ENCODE results near the gene IFT43.

Gene IFT43

DNA sequence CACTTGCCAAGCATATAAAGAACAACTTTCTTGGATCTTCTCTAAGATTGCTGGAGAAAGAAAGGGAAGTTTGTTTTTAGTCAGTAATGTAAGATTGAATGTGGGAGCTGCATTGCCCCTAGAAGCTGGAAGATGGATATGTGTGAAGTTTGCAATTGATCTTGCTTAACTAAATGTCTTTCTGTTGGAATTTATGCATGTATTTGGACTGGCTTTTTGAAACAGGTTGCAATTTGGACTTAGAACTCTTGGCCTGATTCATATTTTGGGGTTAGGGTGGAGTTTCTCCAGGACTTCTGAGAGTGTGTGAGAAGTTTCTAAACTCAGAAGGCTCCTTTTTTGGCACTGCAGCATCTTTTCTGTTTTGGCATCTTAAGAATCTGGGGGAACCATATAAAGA lies 26.4 kb downstream of the IFT43 start:
- in situ Hi-C loops (cut with MboI; ENCODE audit: low sequenced_read_pairs), result no loop called here

DNA sequence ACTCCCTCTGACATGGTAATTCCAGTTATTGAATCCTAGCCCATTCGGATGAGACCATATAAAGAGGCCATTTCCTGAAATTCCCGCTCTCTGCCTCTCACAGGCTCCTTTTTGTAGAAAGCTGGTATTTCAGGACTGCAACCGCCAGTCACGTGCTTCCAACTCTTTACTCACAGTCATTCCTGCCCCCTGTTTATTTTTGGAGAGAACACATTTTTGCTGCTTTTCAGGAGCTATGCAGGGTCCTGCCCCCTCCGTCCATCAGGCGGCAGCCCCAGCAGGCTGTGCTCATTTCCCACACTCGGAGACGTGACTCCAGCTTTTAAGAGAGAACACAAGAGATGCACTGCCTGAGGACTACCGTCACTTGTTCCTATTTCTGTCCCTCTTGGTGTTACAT lies 26.8 kb downstream of the IFT43 start:
- in situ Hi-C loops (cut with MboI; ENCODE audit: low sequenced_read_pairs), result no loop called here

- in situ Hi-C loops (cut with MboI; ENCODE audit: low sequenced_read_pairs), result no loop called here
Measured at GRCh38 chr14:76015191-76015590, 29.6 kb downstream of the IFT43 start.

DNA sequence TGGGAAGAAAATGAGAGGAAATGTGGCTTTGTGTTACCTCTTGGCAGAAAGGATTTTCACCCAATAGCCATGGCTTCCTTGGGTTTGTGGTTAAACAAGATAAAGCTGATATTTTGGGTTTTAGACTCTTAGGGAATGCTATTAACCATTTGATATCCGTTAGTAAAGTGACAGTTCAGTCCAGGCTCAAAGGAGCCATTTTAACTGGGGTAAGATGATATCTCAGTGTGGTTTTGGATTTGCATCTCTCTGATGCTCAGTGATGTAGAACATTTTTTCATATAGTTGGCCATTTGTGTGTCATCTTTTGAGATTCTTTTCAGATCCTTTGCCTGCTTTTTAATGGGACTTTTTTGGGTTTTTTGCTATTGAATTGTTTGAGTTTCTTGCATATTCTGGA lies 30.1 kb downstream of the IFT43 start:
- in situ Hi-C loops (cut with MboI; ENCODE audit: low sequenced_read_pairs), result no loop called here

GRCh38 chr14:76019676-76020075 lies 34.1 kb downstream of the IFT43 start:
- in situ Hi-C loops (cut with MboI; ENCODE audit: low sequenced_read_pairs), result no loop called here

DNA sequence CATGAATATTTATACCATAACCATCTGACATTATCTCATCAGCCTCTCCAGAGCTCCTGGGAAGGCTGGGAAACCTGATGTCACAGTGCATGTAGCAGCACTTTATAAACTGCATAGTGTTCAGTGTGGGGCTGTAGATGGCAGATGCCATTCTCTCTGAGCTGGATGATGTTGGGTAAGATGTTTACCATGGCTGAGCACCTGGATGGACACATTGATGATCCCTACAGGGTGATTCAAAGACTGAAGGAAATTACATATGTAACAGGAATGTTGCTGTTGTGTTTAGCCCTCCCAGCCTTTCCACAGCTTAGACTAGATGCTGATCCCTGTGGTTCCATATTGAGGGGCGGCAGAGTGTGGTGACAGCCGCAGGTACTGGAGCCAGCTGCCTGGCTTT lies 37.4 kb downstream of the IFT43 start:
- in situ Hi-C loops (cut with MboI; ENCODE audit: low sequenced_read_pairs), result no loop called here

- in situ Hi-C loops (cut with MboI; ENCODE audit: low sequenced_read_pairs), result no loop called here
Measured at GRCh38 chr14:76023757-76024156, 38.2 kb downstream of the IFT43 start.

DNA sequence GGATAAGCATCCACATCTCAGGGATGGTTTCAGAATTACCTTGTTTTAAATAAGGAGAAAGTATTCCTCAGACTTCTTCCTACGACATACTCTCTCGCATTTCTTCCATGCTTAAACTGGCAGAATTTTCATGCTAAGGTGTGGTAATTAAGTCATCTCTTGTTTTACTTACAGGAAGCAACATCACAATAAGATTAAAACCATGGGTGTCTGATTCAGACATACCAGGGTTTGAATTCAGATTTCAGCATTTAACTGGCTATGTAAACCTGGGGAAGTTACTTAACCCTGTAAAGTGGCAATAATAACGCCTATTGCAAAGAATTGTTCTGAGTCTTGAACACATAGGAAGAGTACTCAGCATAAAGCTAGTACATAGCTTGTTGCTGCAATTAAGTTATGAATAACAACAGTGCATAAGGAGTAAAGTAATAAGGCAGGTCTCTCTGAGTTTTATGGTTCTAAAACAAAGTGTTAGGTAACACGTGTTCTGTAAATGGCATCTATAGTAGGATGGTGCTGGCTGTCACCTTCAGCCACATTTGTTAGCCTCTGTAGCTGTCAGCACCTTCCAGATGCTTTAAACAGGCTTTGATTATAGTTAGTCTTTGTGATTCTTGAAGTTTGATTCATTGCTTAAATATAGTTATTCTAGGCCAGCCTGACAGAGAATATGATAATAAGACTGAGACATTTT lies 38.8 kb downstream of the IFT43 start:
- in situ Hi-C loops (cut with MboI; ENCODE audit: low sequenced_read_pairs), result no loop called here

DNA sequence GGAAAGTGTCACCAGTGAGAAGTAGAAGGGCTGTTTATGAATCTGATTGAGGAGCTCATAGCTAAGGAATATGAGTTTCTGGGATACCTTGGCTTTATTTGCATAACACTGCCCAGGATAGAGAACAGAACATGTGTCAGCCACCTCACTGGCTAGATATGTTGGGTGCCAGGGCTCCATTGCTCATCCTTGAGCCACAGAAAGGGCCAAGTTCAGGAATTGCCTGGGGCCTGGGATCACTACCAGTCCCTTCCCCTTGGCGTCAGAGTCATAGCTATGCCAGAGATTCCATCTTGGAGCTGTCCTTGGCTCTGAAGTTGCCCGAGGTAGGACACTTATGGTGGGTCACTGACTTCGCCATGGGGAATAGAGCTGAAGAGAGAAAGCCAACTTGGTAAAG lies 49.0 kb downstream of the IFT43 start:
- in situ Hi-C loops (cut with MboI; ENCODE audit: low sequenced_read_pairs), result no loop called here

DNA sequence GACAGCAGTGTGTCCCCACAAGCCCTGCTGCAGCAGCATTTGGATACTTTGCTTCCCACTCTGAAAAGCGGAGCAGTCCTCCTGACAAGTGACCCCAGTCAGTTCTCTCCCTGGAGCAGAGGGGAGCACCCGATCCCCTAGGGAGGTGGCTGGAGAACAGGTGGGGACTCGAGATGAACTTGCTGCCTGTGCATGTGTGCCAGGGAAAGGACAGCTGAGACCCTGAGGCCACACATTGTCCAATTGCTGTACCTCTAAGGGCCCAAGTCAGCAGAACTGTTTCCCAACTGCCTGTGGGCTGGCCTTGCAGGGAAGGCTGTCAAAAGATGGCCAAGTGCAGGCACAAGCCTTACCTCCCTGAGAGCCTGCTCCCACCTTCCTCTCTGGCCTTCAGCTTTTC lies 55.1 kb downstream of the IFT43 start:
- in situ Hi-C loops (cut with MboI; ENCODE audit: low sequenced_read_pairs), result no loop called here

DNA sequence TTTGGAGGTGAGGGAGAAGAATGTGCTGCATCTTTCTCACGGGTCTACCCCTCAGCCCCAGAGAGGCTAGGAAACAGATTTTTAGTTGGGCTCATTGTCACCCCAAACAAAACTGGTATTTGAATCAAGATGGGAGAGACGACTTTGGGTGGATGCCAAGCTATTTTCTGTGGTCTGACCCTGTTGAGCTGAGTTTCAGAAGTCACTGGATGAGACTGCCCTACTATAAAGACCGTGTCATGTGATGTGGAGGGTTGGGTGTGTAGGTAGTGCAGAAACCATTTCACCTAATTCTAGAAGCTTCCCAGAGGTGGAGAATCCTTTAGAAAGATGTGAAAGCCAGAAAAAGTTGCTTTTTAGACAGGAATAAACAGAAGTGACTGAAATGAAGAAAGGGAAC lies 60.2 kb downstream of the IFT43 start:
- in situ Hi-C loops (cut with MboI; ENCODE audit: low sequenced_read_pairs), result no loop called here

DNA sequence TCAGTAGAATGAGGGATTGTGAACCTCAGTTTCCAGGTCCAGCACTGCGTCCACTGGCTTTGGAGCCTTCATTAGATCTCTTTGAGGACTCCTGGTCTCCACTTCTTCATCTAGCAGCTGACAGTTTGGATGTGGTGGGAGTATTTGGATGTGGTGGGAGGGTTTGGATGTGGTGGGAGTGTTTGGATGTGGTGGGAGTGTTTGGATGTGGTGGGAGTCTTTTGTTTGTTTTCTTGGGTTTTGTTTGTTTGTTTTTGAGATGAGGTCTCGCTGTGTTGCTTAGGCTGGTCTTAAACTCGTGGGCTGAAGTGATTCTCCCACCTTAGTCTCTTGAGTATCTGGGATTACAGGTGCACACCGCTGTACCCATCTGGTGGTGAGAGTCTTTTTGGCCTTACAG lies 64.7 kb downstream of the IFT43 start:
- in situ Hi-C loops (cut with MboI; ENCODE audit: low sequenced_read_pairs), result no loop called here

- in situ Hi-C loops (cut with MboI; ENCODE audit: low sequenced_read_pairs), result no loop called here
Measured at GRCh38 chr14:76050797-76051392, 65.3 kb downstream of the IFT43 start.

DNA sequence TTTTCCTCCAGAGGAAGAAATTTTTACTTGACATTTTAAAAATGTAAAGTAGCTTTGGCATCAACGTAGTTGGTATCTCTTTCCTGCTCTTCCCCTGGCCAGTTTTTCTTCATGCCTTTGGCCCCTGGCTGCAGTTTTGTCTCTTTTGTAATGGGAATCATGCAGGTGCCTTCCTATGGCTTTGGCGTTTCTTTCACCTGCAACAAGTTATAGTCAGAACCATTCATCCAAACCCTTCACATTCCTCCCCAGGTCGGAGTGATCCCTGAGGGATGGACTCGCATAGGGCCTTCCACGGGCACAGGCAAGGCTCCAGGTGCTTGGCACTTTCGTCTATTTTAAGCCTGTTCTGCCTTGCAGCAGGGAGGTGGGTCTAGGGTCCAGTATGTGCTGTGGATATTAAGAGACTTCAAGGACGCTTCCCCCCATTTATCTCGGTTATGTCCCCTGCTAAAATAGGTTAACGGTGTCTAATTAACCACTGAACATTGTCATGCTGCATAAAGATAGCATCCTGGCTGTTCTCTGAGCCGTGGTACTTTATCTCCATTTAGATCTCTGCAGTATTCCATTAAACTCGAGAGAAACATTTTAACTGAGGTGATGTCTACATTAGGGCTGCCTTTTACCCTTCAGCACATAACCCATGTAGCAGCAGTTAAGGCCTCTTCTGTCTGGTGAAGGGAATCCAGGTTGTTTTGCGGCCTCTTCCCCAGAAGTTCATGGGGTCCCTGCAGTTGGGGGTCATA lies 66.3 kb downstream of the IFT43 start:
- in situ Hi-C loops (cut with MboI; ENCODE audit: low sequenced_read_pairs), result no loop called here

DNA sequence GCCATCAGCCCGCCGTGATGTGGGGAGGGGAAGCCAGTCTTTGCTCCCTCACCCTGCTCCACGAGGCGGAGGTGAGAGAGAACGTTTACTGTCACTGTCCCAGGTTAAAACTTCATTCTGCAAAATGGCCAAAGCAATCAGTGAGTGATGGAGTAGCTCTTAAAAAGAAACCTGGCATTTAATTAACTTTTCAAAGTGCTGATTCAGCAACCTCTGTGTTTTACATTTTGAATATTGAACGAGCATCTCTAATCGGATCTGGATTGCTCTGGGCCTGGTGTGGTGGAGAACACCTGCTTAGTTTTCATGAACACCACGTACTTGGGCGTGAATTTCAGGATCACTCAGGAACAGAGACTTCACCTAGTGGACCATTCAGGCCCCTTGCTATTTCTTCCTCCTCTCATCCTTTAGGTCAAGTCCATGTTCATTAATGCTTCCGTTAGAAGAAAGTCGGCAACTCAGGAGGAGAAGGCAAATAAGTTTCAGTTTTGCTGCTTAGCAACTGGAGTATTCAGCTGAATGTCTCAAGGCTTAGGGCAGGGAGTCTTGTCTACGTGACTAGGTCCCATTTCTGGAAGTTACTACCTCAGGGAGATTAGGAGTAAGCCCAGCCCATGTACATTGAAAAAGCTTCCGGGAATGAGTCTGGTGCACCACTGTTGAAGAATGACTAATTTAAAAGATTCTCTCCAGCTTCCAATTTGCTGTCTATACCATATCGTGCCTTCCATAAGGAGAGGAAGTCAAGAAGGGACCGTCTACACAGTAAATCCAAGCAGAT lies 68.2 kb downstream of the IFT43 start:
- in situ Hi-C loops (cut with MboI; ENCODE audit: low sequenced_read_pairs), result no loop called here

- in situ Hi-C loops (cut with MboI; ENCODE audit: low sequenced_read_pairs), result no loop called here
Measured at GRCh38 chr14:76055330-76055729, 69.8 kb downstream of the IFT43 start.

- in situ Hi-C loops (cut with MboI; ENCODE audit: low sequenced_read_pairs), result no loop called here
Measured at GRCh38 chr14:76056128-76056527, 70.6 kb downstream of the IFT43 start.

GRCh38 chr14:76057914-76058313 lies 72.4 kb downstream of the IFT43 start:
- in situ Hi-C loops (cut with MboI; ENCODE audit: low sequenced_read_pairs), result no loop called here

- in situ Hi-C loops (cut with MboI; ENCODE audit: low sequenced_read_pairs), result no loop called here
Measured at GRCh38 chr14:76063327-76063726, 77.8 kb downstream of the IFT43 start.

GRCh38 chr14:76065519-76065918 lies 80.0 kb downstream of the IFT43 start:
- in situ Hi-C loops (cut with MboI; ENCODE audit: low sequenced_read_pairs), result no loop called here

DNA sequence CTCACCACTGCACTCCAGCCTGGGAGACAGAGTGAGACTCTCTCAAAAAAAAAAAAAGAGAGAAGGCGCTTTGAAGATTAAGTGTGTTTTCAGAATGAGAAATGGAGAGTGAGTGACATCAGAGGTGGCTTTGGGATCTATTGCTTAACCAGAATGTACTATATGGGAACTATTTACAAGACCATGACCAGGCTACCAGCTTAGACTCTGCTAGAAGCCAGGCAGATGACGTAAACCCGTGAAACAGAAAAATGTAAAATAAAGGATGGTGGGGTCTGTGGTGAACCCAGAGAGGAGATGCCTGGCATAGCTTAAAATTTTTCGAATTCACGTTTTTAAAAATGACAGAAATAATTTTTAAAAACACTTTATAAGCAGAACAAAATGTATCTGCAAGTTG lies 82.0 kb downstream of the IFT43 start:
- in situ Hi-C loops (cut with MboI; ENCODE audit: low sequenced_read_pairs), result no loop called here

DNA sequence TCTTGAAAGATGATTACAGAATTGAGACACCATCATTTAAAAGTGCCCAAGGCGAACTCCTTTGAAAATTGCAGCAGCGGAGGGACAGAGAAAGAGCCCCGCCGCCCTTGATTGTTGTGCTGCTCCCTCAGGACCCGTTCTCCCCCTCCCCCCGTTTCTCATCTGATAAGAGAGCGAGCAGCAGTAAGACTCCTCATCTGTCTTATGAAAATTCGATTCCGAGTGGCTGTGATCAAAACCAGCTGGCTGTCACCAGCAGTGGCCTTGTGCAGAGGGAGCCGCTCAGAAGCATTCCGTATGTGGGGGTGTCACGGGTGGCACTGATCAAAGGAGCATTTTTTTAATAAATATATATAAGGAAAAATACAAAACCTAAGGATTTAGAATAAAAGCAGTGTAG lies 88.2 kb downstream of the IFT43 start:
- in situ Hi-C loops (cut with MboI; ENCODE audit: low sequenced_read_pairs), result no loop called here
